Measurements from ENCODE around the gene OR1I1.

OR1I1 gene

DNA sequence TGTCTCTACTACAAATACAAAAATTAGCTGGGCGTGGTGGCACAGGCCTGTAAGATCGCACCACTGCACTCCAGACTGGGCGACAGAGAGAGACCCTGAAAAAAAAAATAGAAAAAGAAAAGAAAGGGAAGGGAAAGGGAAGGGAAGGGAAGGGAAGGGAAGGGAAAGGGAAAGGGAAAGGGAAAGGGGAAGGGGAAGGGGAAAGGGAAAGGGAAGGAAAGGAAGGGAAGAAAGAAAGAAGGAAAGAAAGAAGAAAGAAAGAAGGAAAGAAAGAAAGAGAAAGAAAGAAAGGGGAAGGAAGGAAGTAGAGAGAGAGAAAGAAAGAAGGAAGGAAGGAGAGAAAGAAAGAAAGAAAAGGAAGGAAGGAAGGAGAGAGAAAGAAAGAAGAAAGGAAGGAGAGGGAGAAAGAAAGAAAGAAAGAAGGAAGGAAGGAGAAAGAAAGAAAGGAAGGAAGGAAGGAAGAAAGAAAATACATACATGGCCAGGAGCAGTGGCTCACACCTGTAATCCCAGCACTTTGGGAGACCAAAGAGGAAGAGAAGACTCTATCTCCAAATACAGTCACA, 17.1 kb downstream of the OR1I1 start:
- DNase-seq, result no peak

DNA sequence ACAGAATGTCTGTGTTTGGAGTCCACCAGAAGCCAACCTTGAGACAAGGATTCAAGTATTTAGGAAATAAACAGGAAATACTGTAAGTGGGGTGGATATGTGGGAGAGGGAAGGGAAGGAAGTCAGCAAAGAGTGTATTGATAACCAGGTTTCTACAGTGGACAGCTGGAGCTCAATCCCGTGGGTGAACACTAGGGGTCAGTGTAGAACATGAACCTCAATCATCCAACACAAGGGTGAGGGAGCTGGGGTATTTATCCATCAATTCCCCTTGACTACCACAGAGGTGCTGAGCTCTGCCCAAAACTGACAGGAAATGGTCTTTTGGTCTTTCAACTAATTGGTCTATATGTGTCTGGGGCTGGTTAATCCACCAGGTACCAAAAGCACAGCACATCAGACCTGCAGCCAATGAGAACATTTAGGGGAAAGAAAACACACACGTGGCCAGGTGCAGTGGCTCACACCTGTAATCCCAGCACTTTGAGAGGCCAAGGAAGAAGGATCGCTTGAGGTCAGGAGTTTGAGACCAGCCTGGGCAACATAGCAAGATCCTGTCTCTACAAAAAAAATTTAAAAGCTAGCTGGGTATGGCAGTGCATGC, 19.6 kb downstream of the OR1I1 start:
- no peak for DNase-seq

DNA sequence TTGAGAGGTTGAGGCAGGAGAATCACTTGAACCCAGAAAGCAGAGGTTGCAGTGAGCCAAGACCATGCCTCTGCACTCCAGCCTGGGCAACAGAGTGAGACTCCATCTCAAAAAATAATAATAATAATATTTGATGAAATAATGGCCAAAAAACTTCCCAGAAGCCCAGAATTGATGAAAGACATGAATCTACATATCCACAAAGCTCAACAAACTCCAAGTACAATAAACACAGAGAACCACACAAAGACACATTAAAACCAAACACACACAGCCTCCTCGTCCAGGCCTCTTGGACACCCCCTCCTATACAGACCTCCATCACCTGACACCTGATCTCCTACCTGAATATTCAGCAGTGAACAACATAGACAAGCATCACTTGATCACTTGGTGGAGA, 22.0 kb downstream of the OR1I1 start:
- DNase-seq, result no peak

DNA sequence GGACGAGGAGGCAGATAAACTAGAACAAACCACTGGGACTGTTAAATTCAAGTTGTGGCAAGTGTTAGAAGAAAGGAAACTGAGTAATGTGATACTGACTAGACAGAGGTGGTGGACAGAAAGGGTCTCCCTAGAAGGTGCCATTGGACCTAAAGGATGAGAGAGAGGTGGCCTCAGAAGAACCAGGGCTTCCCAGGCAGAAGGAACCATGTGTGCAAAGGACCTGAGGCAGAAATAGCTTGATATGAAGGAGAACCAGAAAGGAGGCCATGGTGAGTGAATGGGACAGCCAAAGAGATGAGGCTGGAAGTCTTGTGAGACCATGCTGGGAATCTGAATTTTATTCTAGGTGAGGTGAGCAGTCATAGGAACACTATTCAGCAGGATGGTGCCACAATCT, 22.4 kb downstream of the OR1I1 start:
- DNase-seq, result no peak

DNA sequence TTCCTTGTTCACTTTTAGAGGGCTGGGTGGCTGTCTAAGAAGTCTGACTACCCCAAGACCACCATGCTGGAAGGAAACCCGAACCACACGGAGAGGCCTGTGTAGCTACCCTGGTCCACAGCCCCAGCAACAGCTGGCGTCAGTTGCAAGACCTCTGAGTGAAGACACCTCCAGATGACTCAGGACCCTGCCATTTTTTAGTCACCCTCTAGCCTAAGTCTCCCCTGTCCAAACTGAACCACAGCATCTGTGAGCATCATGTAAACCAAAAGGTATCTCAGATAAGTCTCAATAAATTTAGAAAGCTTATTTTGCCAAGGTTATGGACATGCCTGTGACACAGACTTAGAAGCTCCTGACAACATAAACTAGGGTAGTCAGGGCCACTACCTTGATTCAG, 23.0 kb downstream of the OR1I1 start:
- DNase-seq, result no peak

DNA sequence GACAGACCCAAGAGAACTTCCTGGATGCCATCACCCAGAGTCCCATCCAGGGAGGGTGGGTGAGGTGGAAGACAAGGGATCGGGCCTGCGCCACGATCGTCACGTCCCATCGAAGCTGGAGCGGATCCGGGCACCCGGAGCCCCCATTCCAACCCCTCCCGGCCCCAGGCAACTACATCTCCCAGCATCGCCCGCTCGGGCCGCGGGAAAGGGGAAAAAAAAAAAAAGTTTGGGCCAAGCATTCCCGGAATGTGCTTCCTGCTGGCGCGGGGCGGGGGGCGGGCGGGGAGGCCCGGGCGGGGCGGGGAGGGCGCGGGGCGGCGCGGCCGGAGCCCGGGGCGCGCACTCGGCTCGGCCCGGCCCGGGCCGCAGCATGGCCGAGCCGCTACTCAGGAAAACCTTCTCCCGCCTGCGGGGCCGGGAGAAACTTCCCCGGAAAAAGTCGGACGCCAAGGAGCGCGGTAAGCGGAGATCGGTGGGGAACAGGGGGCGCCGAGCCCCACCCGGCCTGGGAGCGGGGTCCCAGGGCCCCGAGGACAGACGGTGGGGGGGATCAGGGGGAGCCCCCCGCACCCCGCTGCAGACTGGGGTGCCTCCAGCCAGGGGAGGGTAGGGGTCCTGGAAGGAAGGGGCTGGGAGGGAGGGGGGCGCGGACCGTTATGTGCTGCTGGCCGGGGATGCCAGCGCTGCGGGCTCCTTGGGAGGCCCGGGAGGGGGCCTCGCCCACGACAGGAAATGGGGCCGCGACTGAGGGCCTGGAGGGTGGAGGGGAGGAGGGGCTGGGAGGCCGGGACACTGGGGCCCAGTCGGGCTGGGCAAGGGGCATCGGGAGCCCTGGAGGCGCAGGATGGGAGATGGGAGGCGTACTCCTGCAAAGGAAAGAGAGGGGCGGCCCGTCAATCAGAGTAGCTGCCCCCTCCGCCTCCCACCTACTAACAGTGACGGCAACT, 25.3 kb downstream of the OR1I1 start, which contains the start of gene SYDE1:
Gene SYDE1, plus strand, starts transcription at position 341 of the 950 bp plus-strand sequence. Its CDS starts 33 bp downstream, at position 374.
- DNase-seq, result no peak

DNA sequence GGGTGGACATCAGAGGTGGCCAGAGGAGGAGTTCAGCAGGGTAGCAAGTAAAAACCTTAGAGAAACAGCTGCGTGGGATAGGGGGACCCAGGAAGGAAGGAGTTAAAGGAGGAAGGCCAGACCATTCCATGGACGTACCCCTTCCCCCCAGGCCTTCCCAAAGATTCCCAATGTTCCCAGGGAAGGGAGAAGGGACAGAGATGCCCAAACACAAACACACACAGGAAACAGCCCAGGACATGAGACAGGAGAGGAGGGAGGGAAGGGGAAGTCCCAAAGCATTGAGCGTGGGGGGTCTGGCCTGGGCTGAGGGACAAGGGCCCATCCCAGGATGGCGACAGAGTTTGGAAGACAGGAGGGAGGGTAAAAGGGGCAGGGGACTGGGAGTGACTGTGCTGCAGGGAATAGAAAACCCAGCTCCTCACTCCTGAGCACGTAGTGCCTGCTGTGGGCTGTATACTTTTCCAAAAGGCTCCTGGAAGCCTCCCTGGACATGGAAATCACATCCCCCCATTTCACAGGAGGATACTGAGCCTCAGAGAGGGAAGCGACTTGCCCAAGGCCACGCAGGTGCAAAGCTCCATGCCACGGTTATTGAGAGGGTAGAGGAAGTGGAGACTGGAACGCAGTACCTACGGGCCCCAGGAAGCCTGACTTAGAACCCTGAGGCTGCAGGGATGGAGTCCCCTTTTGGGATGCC, 26.3 kb downstream of the OR1I1 start:
- no peak for DNase-seq

DNA sequence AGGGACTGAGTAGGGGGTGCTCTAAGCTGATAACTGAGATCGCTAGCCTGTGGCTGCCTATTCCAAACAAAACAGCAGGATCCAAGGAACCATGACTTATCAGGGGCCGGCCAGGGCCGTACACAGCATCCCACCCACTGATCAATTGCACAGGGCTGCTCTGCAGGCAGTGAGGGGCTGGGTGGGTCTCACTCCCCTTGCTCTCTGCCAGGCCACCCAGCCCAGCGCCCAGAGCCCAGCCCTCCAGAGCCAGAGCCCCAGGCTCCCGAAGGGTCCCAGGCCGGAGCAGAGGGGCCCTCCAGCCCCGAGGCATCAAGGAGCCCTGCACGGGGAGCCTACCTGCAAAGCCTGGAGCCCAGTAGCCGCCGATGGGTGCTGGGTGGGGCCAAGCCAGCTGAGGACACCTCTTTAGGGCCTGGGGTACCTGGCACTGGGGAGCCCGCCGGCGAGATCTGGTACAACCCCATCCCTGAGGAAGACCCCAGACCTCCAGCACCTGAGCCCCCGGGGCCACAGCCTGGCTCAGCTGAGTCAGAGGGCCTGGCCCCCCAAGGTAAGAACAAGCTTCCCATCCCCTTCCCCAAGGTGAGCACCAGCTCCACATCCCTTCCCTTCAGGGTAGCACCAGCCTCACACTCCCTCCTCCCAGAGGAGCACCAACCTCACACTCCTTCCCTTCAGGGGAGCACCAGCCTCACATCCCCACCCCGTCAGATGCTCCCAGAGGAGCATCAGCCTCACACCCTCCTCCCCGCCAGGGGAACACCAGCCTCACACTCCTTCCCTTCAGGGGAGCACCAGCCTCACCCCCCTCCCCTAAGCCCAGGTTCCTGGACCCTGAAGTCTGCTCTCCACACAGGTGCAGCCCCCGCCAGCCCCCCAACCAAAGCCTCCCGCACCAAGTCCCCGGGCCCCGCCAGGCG, 27.1 kb downstream of the OR1I1 start:
- no peak for DNase-seq

DNA sequence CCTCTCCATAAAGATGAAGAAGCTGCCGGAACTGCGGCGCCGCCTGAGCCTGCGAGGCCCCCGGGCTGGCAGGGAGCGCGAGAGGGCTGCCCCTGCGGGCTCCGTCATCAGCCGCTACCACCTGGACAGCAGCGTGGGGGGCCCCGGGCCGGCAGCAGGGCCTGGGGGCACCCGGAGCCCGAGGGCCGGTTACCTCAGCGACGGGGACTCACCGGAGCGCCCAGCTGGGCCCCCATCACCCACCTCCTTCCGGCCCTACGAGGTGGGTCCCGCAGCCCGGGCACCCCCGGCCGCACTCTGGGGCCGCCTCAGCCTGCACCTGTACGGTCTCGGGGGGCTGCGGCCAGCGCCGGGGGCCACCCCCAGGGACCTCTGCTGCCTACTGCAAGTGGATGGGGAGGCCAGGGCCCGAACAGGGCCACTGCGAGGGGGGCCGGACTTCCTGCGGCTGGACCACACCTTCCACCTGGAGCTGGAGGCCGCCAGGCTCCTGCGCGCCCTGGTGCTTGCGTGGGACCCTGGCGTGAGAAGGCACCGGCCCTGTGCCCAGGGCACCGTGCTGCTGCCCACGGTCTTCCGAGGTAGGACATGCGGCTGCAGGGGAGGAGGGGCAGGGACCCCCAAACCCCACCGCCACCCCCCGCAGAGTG, 27.9 kb downstream of the OR1I1 start:
- no peak for DNase-seq

DNA sequence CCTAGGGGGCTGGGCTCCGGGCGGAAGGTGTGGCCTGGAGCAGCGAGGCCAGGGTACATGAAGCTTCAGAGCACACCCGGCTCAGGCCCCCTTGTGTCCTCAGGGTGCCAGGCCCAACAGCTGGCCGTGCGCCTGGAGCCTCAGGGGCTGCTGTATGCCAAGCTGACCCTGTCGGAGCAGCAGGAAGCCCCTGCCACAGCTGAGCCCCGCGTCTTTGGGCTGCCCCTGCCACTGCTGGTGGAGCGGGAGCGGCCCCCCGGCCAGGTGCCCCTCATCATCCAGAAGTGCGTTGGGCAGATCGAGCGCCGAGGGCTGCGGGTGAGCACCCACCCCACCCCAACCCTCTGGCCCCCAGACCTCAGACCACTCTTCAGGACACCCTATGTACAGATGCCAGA, 28.4 kb downstream of the OR1I1 start:
- DNase-seq, result no peak

DNA sequence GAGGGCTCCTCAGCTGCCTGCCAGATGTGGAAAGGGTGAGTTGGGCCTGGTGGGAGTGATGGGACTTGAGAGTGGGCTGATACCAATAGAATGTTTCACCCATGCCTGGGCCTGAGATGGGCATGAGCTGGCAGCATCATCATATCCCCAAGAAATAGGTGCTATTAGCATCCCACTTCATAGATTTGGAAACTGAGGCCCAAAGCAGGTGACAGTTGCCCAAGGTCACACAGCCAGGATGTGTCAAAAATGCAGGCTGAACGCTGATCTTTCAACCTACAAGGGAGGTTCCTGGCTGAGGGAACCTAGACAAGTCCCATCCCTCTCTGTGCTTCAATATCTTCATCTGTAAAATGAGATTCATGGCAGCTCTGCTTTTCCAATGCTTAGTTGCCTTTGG, 29.7 kb downstream of the OR1I1 start:
- DNase-seq, result no peak

DNA sequence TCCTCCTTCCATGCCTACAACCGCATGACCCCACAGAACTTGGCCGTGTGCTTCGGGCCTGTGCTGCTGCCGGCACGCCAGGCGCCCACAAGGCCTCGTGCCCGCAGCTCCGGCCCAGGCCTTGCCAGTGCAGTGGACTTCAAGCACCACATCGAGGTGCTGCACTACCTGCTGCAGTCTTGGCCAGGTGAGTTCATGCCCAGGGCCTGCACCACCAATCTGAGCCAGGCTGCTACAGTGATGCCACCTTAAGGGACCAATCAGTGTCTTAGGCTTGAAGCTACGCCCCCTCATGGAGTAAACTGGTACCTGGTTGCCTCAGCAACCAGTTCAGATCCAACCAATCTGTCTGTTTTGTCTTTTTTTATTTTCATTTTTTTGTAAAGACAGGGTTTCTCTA, 30.4 kb downstream of the OR1I1 start:
- no peak for DNase-seq

DNA sequence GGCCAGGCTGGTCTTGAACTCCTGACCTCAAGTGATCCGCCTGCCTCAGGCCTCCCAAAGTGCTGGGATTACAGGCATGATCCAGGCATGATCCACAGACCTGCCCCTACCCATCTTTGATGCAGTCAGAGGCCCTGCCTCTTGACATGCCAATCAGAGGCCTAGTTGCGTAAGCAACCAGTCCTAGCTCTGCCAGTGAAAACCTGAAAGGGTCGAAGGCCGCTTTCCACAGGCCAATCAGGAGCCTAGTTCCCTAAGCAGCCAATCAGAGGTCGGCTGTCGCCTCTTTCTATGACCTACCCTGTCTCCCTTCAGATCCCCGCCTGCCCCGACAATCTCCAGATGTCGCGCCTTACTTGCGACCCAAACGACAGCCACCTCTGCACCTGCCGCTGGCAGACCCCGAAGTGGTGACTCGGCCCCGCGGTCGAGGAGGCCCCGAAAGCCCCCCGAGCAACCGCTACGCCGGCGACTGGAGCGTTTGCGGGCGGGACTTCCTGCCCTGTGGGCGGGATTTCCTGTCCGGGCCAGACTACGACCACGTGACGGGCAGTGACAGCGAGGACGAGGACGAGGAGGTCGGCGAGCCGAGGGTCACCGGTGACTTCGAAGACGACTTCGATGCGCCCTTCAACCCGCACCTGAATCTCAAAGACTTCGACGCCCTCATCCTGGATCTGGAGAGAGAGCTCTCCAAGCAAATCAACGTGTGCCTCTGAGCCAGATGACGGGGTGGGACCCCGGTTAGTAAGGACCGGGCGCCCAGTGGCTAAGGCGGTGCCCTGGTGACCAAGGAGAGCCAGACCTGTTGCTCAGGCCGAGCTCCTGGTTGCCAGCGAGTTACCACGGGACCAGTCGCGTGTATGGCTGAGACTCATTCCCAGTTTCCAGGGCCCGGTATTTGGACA, 31.5 kb downstream of the OR1I1 start:
- DNase-seq, result no peak

DNA sequence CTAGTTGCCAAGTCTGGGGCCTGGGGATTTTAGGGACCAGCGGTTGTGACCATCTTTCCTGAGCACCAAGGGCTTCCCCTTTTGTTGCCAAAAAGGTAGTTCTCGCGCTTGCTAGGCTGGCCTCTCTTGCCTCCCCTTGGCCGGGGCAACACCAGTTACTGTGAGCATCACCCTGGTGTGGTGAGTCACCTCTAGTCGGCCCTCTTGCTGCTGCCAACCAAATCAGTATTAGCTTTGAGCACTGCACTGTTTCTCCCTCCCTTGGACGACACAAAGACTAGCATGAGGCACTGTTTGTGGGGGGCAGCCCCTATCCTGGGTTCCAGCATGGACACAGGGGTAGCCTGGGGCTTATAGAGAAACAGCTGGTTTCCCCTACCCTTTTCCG, 32.1 kb downstream of the OR1I1 start:
- no peak for DNase-seq

DNA sequence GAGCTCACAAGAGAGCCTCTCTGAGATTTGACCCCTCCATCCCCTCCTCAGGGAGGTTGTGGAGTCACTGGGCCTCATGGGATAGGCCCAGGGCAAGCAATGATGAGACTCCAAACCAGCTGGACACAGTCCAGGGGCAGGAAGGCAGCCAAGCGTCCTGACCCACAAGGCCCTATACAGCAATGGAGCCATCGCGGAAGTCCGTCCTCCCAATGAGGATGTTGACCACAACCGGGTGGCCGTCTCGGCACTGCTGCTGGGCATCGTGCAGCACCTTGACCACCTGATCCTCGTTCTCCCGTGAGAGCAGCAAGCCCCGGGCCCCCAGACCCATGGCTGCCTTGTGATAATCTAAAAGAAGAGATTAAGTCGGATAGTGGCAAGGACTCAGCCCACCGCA, 33.1 kb downstream of the OR1I1 start:
- no peak for DNase-seq

DNA sequence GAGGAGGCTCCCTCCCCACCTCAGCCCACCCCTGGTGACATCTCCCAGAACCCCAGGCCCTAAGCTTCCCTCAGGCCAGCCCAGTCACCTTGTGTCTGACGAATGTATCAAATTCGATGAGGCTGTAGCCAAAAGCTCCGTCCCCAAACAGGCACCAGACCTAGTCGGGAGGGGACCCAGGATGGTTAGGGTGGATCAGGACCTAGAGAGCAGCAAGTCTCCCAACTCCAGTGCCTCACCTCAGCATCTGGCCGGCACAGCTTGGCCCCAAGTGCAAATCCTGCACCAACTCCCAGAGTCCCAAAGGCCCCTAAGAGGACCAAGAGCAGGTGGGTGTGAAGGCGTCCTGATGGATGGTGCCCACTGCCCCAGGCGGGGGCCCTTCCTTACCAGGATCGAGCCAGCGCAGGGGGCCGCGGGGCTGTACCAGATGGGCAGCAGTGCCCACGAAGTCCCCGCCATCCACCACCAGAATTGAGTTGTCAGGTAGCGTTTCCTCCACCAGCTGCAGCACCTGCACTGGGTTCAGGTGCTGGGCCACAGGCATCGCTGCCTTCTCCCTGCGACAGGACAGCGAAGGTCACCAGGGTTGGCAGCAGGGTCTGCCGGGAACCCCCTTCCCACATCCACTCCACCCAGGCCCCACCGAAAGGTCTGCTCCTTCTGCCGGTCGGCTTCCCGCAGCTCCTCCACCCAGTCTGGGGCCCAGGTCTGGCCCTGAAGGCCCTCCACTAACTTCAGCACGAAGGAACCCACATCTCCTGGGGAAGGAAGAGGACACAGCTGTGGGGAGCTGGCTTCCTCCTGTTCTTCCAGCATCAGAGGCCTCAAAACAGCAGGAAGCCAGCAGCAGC, 34.0 kb downstream of the OR1I1 start:
- DNase-seq, result no peak

DNA sequence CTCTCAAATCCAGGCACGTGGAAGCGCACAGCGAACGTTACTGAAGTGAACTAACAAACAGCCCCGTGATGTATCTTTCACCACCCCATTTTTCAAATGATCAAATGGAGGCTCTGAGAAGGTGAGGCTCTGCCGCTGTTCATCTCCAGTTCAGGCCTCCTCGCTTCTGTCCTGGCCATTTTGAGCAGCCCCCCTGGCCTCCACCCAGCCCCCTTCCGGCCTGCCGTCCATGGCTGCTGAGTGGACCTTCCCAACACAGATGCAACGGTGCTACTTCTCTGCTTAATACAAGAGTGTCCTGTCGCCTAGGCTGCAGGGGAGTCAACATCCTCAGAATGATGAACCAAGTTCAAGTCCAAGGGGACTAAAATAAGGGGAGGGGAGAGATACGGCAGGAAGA, 34.8 kb downstream of the OR1I1 start:
- no peak for DNase-seq

DNA sequence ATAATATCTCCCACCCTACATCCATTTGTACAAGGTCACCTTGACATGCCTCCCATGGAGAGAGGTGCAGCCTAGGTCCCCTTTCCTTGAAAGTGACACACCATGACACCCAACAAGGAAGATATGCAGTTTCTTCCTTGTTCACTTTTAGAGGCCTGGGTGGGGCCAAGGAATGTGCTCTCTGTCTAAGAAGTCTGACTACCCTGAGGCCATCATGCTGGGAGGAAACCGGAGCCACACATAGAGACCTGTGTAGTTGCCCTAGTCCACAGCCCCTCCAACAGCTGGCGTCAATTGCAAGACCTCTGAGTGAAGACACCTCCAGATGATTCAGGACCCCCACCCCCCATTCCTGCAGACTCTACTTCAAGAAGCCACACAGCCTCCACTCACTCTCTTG, 36.2 kb downstream of the OR1I1 start:
- no peak for DNase-seq

DNA sequence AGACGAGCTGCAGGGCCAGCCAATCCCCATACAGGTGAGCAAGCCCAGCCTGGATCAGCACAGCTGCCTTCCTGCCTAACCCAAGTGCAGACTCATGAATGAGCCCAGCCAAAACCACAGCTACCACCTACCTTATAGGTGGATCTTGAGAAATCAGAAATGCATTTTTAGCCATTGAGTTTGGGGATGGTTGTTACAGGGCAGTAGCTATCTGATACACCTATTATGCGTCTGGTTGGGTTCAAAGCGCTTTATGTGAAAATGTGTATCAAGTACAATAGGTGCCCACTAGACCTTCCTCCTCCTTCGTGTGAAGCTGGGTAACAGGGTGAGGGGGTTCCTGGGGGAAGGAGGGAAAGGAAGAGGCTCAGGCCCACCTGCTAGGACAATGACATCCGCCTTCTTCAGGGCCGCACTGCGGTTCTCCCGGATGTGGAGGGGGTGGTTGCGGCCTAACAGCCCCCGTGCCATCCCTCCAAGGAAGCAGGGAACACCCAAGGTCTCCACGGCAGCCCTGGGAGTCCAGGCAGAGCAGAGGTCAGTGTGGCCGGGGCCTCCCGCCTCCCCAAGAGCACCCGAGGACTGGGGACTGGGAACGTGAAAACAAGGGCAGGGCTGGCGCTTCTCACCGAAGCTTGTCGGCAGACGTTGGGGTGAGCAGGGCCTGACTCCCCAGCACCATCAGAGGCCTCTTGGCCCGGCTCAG, 36.9 kb downstream of the OR1I1 start:
- no peak for DNase-seq

Measured in cortex of kidney (tissue), 1 donor.